Endothelial cell of umbilical vein (primary cell): Measurements from ENCODE around the gene TBC1D14. TPM values are rescaled to one million over a fixed set of nuclear protein-coding genes. Genes with fewer than 3 reads are reported as not detected.

Experiments
- BruUV-seq: library from RNA; stranded (reverse); fragments of 400-500 nt; replicated peaks from 2 replicates; lab custom pipeline; 2021; lab: Mats Ljungman, UMichigan
- CTCF ChIA-PET: fragments of 300-600, 350-600 bp; sonication (Branson Sonifier 250); formaldehyde crosslinking; loops from one replicate; lab custom pipeline; 2021; ENCODE audit warnings: antibody characterized with exemption, inconsistent platforms; lab: Charles Lee
- POLR2A ChIA-PET: fragments of 300-600, 350-600 bp; sonication (Branson Sonifier 250); formaldehyde crosslinking; loops from one replicate; lab custom pipeline; 2021; ENCODE audit warnings: antibody characterized with exemption, inconsistent platforms; lab: Charles Lee
- DNase-seq: peaks from one replicate; pipeline ENCODE4 v3.0.0-alpha.2; 2011; ENCODE audit warnings: low read depth, low spot score
- FAIRE-seq: peaks from 2 replicates; lab custom pipeline; 2011; peaks lifted over from hg19 to GRCh38; lab: Jason Lieb, UNC
- H2AFZ ChIP-seq: 2 replicates; pipeline ENCODE4 v1.6.0; 2012; ENCODE audit warnings: low read depth, low read length, control low read depth, inconsistent platforms
- H3K27ac ChIP-seq: 2 replicates; pipeline ENCODE4 v1.5.1; 2011; ENCODE audit warnings: low read depth, mild to moderate bottlenecking, control low read depth, low read length, moderate library complexity; ENCODE audit not compliant: insufficient read depth
- H3K27me3 ChIP-seq, 2 experiments: 2 replicates each; pipeline versions ENCODE4 v1.6.0 to v1.6.1; 2011; ENCODE audit warnings: low read length in 2 of 2, mixed read lengths in 1 of 2; ENCODE audit not compliant: control insufficient read depth in 2 of 2, insufficient read depth in 2 of 2
- H3K36me3 ChIP-seq, 2 experiments: 2 replicates in 1 of 2; 3 replicates in 1 of 2; pipeline ENCODE4 v1.5.1; 2011; ENCODE audit warnings: low read length in 2 of 2, mild to moderate bottlenecking in 1 of 2, moderate library complexity in 1 of 2; ENCODE audit not compliant: control insufficient read depth in 2 of 2, insufficient read depth in 2 of 2; ENCODE audit errors: extremely low read depth in 1 of 2
- H3K4me1 ChIP-seq: 3 replicates; pipeline ENCODE4 v1.5.1; 2011; ENCODE audit warnings: mild to moderate bottlenecking, low read length; ENCODE audit not compliant: control insufficient read depth, insufficient read depth; ENCODE audit errors: extremely low read depth
- H3K4me2 ChIP-seq: 2 replicates; pipeline ENCODE4 v1.6.1; 2011; ENCODE audit warnings: low read length, control low read depth, mixed read lengths; ENCODE audit not compliant: insufficient read depth
- H3K4me3 ChIP-seq, 3 experiments: fragments of 200-600 bp in 1 of 3; sonication (generic), shearing (Covaris generic) in 1 of 3; replicated peaks in 1 of 3; 2 replicates each; pipeline ENCODE4 v1.5.1; 2011 to 2016; ENCODE audit warnings: control low read depth in 3 of 3, low read length in 3 of 3, mild to moderate bottlenecking in 2 of 3, inconsistent platforms in 1 of 3, low read depth in 1 of 3, moderate library complexity in 1 of 3; ENCODE audit not compliant: insufficient read depth in 1 of 3
- H3K79me2 ChIP-seq: 2 replicates; pipeline ENCODE4 v1.6.0; 2012; ENCODE audit warnings: low read length, inconsistent platforms; ENCODE audit not compliant: control insufficient read depth, insufficient read depth
- H3K9ac ChIP-seq: replicated peaks from 2 replicates; pipeline ENCODE3; 2011; ENCODE audit warnings: low read length, control low read depth; ENCODE audit not compliant: insufficient read depth; ENCODE audit errors: extremely low read depth
- H3K9me1 ChIP-seq: replicated peaks from 3 replicates; pipeline ENCODE4 v1.6.0; 2011; ENCODE audit warnings: mild to moderate bottlenecking, low read length; ENCODE audit not compliant: control insufficient read depth, insufficient read depth; ENCODE audit errors: extremely low read depth
- H3K9me3 ChIP-seq: replicated peaks from 2 replicates; pipeline ENCODE4 v1.5.1; 2012; ENCODE audit warnings: low read length, inconsistent platforms; ENCODE audit not compliant: control insufficient read depth, insufficient read depth
- H4K20me1 ChIP-seq: replicated peaks from 2 replicates; pipeline ENCODE3; 2011; ENCODE audit warnings: mild to moderate bottlenecking, low read length; ENCODE audit not compliant: control insufficient read depth, insufficient read depth; ENCODE audit errors: extremely low read depth
- EZH2 ChIP-seq: IDR thresholded peaks from 2 replicates; pipeline ENCODE4 v1.6.1; 2012; ENCODE audit warnings: borderline replicate concordance, low read depth, mild to moderate bottlenecking, moderate library complexity, low read length, inconsistent platforms; ENCODE audit not compliant: severe bottlenecking
- FOS ChIP-seq: IDR thresholded peaks from 2 replicates; pipeline ENCODE4 v1.6.1; 2011; ENCODE audit warnings: mild to moderate bottlenecking, low read length, moderate library complexity, borderline replicate concordance; ENCODE audit not compliant: insufficient read depth
- GATA2 ChIP-seq: IDR thresholded peaks from 2 replicates; pipeline ENCODE4 v1.7.0; 2011; ENCODE audit warnings: low read depth, mild to moderate bottlenecking, moderate library complexity, mixed read lengths, low read length; ENCODE audit not compliant: insufficient read length, insufficient read depth
- JUN ChIP-seq: IDR thresholded peaks from 2 replicates; pipeline ENCODE4 v1.6.1; 2011; ENCODE audit warnings: borderline replicate concordance, low read depth; ENCODE audit not compliant: insufficient read length, insufficient read depth
- MYC ChIP-seq: IDR thresholded peaks from one replicate; pipeline ENCODE4 v1.6.1; 2011; ENCODE audit warnings: mild to moderate bottlenecking, low read depth, low read length
- POLR2A ChIP-seq: IDR thresholded peaks from 2 replicates; pipeline ENCODE4 v1.6.1; 2012; ENCODE audit warnings: low read depth, mild to moderate bottlenecking, control low read depth, low read length
- POLR2AphosphoS5 ChIP-seq: IDR thresholded peaks from 2 replicates; pipeline ENCODE4 v1.6.1; 2012; ENCODE audit warnings: low read depth, mild to moderate bottlenecking, control low read depth, low read length, moderate library complexity; ENCODE audit not compliant: insufficient read depth
- dilution Hi-C: fragments of 300-500 bp; cut with MboI; formaldehyde crosslinking; loops from one replicate; pipeline ENCODE4 v1.15.0; 2019; ENCODE audit warnings: low sequenced_read_pairs; ENCODE audit not compliant: extremely low pct_ligation_motif_present
- intact Hi-C: fragments of 100-400 bp; cut with micrococcal nuclease; formaldehyde crosslinking; loops from one replicate; pipeline ENCODE4 v1.10.0; 2022
- polyA plus RNA-seq, 4 experiments: library from polyadenylated mRNA; depleted of rRNA in 3 of 4; stranded (reverse) in 3 of 4; unstranded in 1 of 4; fragments of >200 nt; gene quantifications; 2 replicates each; pipeline versions ENCODE4 v1.2.1 to v1.2.3, GENCODE V29; 2011 to 2012; ENCODE audit warnings: missing spikeins in 1 of 4
- total RNA-seq: library from RNA; stranded (reverse); gene quantifications from 2 replicates; pipeline ENCODE4 v1.2.3, GENCODE V29; 2021
- TF ChIP-seq, protein P1 (sequence below), 2 donors: IDR thresholded peaks; 1 replicate in 1 of 2; 2 replicates in 1 of 2; pipeline ENCODE4 v1.5.1; 2011; ENCODE audit warnings: low read length in 2 of 2, mild to moderate bottlenecking in 2 of 2, moderate library complexity in 2 of 2, control low read depth in 1 of 2, inconsistent platforms in 1 of 2, low read depth in 1 of 2; ENCODE audit not compliant: insufficient read depth in 1 of 2; ENCODE audit errors: extremely low read depth in 1 of 2
- TF ChIP-seq, protein P2 (sequence below): IDR thresholded peaks from 2 replicates; pipeline ENCODE4 v1.6.1; 2011; ENCODE audit not compliant: insufficient read depth, insufficient read length

The TBC1D14 gene
- total and polyA plus RNA-seq, 2 donors (not counting 3 experiments of a cell fraction or from before 2014, with no cell fraction given) = 23.7 to 24.8 TPM

DNA sequence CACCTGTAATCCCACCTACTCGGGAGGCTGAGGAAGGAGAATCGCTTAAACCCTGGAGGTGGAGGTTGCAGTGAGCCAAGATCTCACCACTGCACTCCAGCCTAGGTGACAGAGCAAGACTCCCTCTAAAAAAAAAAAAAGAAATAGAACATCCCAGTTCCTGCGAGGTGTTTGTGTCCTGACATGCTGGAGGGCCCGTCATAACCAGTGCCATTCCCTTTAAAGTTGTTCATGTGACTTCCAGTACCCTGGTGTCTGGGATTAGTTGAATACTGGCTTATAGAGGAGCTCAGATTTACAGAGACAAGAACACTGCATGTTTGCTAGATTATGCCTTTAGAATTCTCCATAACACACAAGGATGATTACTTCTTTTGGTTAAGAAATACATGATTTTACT is 95.9 kb downstream of the TBC1D14 start:
- H3K9ac ChIP-seq = no peak overlapping the region
- no peaks in the 10 kb centered on the region for H4K20me1 ChIP-seq
- no peak overlapping the region for H2AFZ ChIP-seq
- DNase-seq (no peak), FAIRE-seq (no peak)
- H3K36me3 ChIP-seq = peaks cover 0 to 14% of the 10 kb centered on the region in 2 experiments
- CTCF ChIA-PET = interaction anchor here (2.8 kb wide), 1 partner anchor 14 kb away, joined by 9 read pairs; no protein-coding TSS in a partner anchor
- H3K4me1 ChIP-seq = no peaks in the 10 kb centered on the region
- no TSS peak for BruUV-seq
- dilution Hi-C loops = no loop called here
- POLR2A ChIA-PET = no interaction called here
- TF ChIP-seq POLR2A (no peak), JUN (no peak), GATA2 (no peak)
- no peak overlapping the region for H3K27ac ChIP-seq
- H3K27me3 ChIP-seq = no peaks in the 10 kb centered on the region
- H3K9me1 ChIP-seq = no peaks in the 10 kb centered on the region
- H3K4me2 ChIP-seq = no peak overlapping the region
- no peaks in the 10 kb centered on the region for H3K9me3 ChIP-seq
- H3K4me3 ChIP-seq = no peak overlapping the region
- intact Hi-C loops = no loop called here
- no peaks in the 10 kb centered on the region for H3K79me2 ChIP-seq

- Histone ChIP-seq H3K4me2 (no peak overlapping the region), H3K9ac (no peak overlapping the region), H2AFZ (no peak overlapping the region), H3K79me2 (no peaks in the 10 kb centered on the region), H3K36me3 (peaks cover 3 to 15% of the 10 kb centered on the region in 2 experiments), H3K4me3 (no peak overlapping the region), H3K27ac (no peak overlapping the region), H3K9me3 (no peaks in the 10 kb centered on the region), H3K4me1 (no peaks in the 10 kb centered on the region), H3K9me1 (no peaks in the 10 kb centered on the region), H3K27me3 (no peaks in the 10 kb centered on the region), H4K20me1 (no peaks in the 10 kb centered on the region)
- ChIA-PET CTCF (interaction anchor here (1.7 to 2.8 kb wide), 2 partner anchors 15 to 32 kb away, joined by 5 to 9 read pairs; no protein-coding TSS in a partner anchor), POLR2A (no interaction called here)
- no peak for DNase-seq
- BruUV-seq = no TSS peak
- no peak for TF ChIP-seq POLR2A
- TF ChIP-seq MYC = no peak
- TF ChIP-seq GATA2 = no peak
- TF ChIP-seq, protein P1, sequence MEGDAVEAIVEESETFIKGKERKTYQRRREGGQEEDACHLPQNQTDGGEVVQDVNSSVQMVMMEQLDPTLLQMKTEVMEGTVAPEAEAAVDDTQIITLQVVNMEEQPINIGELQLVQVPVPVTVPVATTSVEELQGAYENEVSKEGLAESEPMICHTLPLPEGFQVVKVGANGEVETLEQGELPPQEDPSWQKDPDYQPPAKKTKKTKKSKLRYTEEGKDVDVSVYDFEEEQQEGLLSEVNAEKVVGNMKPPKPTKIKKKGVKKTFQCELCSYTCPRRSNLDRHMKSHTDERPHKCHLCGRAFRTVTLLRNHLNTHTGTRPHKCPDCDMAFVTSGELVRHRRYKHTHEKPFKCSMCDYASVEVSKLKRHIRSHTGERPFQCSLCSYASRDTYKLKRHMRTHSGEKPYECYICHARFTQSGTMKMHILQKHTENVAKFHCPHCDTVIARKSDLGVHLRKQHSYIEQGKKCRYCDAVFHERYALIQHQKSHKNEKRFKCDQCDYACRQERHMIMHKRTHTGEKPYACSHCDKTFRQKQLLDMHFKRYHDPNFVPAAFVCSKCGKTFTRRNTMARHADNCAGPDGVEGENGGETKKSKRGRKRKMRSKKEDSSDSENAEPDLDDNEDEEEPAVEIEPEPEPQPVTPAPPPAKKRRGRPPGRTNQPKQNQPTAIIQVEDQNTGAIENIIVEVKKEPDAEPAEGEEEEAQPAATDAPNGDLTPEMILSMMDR (IDR thresholded peaks at IDR 0.05; ENCODE audit: extremely low read depth in 1 of 2, insufficient read depth in 1 of 2, low read depth in 1 of 2, low read length in 2 of 2) = no peak
- no peak for TF ChIP-seq POLR2AphosphoS5
- TF ChIP-seq FOS = no peak
- no peak for TF ChIP-seq EZH2
- TF ChIP-seq, protein P2, sequence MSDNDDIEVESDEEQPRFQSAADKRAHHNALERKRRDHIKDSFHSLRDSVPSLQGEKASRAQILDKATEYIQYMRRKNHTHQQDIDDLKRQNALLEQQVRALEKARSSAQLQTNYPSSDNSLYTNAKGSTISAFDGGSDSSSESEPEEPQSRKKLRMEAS = no peak
- dilution Hi-C loops = no loop called here
- FAIRE-seq = no peak
- intact Hi-C loops = no loop called here
Measured at GRCh38 chr4:7006411-7006810, 96.8 kb downstream of the TBC1D14 start.
